SKM-1 (cell line): ENCODE results near the gene NECAB2.

Experiments
- DNase-seq: peaks from one replicate; lab custom pipeline; 2025; ENCODE audit not compliant: unreplicated experiment; lab: John Stamatoyannopoulos, UW

NECAB2 gene

DNA sequence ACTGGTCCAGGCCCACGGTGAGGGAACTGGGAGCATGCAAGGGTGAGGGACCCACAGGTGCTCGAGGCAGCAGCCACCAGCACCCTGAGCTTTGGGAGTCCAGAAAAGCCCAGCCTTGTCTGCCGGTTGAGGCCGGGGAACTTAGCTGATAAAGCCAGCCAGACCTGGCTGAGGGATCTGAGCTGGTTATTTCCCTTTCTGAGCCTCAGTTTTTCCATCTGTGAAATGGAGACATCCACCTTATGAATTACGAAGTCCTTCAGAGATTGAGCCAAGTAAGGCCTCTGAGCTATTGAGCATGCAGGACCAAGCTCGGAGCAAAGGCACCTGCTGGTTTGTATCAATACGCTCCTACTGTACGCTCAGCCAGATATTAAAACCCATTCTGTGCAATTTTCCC lies 13.8 kb downstream of the NECAB2 start:
- DNase-seq, result no peak

DNA sequence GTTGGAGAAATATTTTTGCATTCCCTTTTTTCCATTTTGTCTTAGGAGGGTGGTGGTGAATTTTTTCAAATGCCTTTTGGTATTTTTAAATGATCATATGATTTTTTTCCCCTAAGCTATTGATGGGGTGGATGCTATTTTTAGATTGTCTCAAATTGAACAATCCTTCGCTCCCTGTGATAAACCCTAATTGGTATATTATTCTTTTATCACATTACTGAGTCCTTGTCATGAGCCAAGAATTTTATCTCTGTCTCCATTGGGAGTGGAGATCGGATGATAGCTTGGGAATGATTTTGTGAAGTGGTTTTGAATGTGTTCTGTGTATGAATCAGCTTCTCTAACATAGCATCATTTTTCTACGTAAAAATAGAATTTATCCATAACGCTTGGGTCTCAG lies 15.4 kb downstream of the NECAB2 start:
- DNase-seq, result no peak

DNA sequence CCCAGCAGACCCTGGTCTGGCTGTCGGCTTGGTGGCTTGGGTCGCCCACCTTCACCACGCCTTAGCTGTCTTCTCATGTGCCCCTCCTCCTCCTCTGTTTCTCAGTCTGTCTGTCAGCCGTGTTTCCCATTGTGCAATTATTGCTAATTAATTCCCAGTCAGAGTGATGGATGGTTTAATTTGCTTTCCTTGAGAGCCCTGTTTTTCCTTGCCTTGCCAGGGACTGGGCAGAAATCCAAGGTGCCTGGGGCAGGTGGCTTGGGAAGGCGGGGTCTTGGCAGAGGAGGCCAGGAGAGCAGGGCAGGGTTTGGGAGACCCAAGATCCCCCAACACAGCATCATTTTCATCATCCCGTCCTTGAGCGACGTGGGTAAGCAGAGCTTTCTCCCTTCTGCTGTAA lies 21.3 kb downstream of the NECAB2 start:
- DNase-seq, result no peak

DNA sequence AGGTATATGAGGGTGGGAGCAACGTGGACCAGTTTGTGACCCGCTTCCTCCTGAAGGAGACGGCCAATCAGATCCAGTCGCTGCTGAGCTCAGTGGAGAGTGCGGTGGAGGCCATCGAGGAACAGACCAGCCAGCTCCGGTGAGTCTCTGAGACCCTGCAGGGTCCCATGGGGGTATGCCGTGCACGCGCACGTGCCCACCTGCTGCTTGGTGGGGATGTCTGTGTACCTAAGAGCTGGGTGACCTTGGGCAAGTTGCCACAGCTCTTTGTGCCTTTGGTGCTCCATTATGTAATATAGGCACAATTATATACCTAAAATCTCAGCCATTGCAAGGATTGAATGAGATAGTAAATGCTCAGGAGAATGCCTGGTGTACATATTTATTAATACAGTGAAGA lies 22.4 kb downstream of the NECAB2 start:
- no peak for DNase-seq

DNA sequence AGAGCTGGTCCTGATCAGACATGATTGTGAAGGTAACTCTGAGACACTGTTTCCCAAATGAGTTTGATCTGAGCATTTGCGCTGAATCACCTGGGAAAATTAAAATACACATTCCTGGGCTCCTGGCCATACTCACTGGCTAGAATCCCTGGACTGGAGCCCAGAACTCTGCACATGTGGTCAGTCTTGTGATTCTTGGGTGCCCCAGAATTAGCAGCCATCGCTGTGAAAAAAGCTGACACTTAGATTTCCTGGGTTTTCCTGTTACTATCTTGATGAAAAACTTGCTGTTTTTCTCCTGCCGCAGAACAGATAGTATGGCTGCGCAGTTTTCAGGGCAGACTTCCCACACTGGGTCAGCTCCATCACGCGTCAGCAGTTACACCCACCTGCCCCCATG lies 24.6 kb downstream of the NECAB2 start:
- DNase-seq, result no peak

DNA sequence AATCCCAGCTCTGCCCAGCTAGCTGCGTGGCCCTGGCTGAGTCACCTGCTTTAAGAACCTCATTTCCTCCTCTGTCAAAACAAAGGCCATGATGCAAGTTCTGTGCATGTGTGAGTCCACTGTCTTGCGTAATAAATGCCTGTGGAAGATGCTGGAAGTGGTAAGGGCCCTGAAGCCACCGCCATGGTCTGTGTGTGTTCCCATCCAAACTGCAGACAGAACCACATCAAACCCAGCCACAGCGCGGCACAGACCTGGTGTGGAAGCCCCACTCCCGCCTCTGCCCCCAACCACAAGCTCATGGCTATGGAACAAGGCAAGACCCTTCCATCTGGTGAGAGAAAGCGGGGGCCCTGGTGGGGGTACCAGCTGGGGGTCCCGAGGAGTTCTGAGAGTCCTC lies 26.0 kb downstream of the NECAB2 start:
- peak; percentile 91 for DNase-seq

DNA sequence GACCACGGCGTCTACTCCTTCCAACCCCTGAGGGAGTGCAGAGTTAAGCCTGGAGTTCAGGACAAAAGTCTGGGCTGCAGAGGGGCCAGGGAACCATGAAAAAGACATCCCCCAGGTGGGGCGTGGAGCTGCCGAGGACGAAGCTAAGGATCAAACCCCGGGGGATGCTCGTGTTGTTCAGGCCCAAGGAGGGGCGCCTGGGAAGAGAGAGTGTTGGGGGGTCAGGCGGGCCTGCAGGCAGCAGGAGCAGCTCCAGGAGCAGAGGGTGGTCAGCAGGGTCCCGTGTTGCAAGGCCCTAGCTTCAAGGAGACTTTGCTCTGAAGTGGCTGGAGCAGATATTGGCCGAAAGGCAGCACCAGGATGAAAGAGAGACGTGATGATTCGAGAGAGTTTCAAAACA lies 26.7 kb downstream of the NECAB2 start:
- DNase-seq, result no peak

DNA sequence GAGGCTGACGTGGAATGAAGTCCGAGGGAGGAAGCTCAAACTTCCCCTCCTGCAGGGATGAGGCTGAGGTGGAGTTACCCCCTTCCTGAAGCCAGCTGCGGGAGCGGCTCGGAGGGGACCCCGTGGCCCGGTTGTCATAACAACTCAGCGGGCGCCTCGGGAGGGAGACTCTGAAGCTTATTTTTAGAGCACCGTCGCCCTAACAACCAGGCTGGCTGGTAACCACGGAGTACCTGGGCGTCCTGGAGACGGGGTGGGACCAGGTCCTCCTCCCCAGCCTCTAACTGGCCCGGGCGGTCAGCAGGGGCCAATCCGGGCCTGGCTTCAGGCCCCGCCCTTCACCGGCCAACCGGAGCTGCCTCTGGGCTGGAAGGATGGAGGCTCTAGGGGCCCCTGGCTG lies 27.7 kb downstream of the NECAB2 start:
- no peak for DNase-seq

DNA sequence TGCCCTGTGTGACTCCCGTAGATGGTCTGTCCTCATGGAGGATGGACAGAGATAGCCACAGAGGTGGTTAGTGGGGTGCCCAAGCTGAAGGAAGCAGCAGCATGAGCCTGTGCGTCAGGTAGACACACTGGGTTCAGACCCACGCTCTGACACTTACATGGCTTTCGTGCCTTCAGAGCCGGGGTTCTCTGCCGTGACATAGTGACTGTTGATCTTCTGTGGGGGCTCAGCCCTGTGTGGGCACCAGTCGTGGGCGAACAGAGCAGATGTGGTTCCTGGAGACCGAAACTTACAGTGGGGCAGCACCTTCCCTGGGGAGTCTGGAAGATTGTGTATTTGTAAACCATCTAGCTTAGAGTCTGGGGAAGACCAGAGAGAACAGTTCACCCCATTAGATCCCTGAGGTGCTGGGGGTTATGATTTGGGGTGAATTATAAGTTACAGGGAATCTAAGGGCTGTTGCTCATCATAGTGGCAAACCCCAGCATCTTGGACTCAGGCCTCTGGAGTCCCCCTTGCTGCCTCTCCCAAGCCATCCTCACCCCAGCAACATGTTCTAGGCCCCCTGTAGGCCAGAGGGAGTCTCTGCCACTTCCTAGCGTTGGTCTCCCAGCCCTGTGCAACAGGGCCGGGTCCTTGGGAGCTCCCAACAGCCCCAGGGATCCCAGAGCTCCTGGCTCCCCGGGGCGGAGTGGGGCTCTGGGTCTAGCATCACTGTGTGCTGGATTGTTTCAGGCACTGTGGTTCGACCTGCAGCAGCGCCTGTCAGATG lies 28.6 kb downstream of the NECAB2 start:
- DNase-seq, result no peak

DNA sequence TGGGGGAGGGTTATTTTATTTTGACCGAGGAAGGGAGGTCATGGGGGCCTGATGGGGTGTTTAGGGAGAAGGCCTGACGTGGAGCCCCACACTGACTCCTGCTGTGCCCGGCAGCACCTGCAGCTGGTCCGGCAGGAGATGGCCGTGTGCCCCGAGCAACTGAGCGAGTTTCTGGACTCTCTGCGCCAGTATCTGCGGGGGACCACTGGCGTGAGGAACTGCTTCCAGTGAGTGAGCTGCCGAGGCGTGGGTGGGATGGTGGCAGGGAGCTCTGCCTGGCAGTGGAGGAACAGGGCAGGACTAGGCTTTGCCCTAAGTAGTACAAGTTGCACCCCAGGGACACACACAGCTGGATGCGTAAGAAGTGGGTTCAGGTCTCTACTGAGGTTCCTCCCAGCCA lies 30.0 kb downstream of the NECAB2 start:
- DNase-seq, result no peak

DNA sequence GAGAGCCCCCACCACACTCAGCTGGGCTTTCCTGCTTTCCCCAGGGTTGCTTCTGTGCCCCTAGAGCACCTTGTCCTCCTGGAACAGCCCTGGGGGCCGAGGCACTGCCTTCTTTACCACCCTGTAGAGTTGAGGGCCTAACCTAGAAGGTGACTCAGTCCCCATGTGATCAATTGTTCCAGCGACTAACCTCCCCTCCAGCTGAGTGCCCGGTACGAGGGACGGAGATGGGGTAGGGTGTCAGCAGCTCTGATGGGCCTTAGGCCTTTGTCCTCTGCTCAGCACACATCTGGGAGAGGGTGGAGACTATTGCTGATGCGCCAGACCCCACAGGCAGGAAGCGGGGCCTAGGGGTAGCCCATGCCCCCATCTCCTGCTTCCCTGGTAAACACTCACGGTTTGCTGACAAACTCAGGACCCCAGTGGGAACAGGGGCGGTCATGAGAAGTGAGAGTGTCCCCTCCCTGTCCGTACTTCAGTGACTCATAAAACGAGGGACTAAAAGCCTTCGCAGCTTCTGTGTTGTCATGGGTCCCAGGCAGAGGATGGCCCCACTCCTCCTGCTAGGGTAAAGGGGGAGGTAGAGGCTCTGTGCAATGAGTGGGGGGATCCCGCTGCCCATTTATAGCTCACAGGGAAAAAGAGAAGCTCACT lies 33.1 kb downstream of the NECAB2 start:
- DNase-seq, result no peak

DNA sequence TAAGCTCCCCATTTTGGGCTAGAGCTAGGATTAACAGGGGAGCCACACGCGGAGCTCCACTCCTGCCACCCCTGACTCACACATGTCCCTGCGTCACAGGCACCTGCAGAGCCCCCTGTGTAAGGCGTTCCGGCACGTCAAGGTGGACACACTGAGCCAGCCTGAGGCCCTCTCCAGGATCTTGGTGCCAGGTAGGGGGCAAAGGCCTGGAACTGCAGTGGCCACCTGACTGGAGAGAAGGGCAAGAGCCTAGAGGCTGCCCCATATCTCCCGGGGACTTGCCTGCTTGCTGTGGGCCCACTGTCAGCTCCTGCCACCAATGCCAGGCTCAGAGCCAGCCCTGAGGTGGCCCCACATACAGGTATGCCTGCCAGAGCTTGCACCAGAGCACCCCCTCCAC lies 33.7 kb downstream of the NECAB2 start:
- DNase-seq, result no peak

DNA sequence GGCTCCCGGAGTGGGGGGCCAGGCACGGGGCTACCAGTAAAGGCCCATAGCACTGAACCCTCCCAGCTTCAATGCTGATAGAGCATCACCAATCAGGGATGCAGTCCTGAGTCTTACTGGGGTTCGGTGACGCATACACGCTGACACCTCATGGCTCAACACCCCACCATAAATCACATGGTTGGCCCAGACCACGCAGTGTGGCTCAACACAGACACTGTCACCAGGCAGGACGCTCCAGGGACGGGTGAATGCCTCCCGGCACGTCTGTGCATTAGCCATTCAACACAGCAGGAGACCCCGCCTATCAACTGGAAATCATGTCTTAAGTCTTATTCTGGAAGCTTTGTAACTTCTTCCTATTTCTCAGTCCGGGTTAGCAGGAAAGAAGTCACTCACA lies 35.0 kb downstream of the NECAB2 start:
- DNase-seq, result no peak

DNA sequence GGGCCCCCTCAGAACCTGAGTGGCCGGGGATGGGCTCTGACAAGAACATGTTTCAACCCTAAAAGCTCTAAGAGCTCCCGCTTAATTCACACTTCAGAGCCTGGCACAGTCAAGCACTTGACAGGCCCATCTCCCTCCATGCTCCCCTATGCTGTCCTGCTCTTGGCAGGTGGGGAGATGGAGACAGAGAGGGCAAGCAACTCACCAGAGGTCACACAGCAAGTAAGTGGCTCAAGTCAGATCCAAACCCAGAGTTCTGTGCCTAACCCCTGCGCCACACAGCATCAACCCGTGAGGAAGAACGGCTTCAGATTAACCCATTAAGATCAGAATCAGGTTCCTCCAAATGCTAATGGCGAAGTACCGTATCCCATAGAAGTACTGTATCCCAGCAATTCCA lies 36.4 kb downstream of the NECAB2 start:
- no peak for DNase-seq

DNA sequence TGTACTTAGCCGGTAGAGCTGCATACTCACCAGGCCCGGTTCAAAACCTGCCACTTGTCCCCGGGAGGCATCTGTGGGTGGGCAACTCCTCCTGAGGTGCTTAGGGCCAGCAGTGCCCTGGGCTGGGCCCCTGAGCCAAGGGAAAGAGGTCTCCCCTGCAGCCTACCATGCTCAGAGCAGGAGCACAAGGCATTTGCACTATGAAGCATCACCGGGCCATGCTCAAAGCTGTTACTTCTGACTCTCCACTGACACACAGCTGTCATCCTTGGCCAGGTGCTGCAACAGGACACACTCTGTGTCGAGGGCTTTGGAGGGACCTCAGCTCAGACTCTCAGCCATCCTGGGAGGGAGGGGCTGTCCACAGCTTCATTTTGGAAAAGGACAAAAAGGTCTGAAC lies 37.3 kb downstream of the NECAB2 start:
- no peak for DNase-seq

DNA sequence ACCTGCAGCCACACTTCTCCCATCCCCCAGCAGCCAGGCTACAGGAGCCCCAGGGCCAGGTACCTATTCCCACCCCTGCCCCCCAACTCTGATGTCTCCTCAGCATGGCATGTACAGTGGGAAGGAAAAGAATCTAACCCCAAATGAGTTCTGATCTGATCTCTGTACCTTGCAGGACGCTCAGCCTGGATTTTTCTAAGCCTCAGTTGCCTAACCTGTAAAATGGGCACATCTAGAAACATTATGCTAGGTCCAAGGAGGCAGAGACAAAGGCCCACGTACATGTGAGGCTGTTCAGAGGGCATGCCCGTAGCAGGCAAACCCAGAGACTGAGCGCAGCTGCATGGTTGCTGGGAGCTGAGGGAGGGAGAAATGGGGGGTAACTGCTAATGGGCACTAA lies 39.5 kb downstream of the NECAB2 start:
- no peak for DNase-seq

DNA sequence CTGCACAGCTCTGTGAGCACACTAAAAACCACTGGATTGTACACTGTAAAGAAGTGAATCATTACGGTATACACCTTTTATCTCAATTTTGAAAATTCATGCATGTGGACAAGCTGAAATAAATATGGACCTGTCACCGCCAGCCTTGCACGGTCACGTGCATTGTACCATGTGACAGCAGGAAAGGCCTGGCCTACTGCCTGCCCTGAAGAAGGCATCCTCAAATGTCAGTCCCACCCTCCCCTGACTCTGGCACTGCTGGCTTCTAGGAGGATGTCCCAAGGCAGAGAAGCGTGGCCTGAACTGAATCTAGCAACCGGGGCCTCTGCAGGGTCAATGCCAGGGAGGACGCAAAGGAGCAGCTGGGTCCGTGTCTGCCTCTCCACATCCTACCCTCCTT lies 39.9 kb downstream of the NECAB2 start:
- DNase-seq, result no peak

DNA sequence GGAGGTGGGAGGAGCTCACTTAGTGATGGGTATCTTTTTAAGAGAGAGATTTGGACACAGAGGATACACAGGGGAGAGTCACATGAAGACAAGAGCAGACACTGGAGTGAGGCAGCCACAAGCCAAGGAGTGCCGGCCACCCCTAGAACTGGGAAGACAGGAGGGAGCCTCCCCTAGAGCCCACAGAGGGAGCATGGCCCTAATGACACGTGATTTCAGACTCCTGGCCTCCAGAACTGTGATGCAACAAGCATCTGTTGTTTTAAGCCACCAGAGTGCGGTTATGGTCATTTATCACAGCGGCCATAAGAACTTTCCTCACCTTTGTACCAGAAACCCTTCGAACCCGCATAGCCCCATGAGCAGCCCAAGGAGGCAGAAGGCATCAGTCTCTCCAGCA lies 41.2 kb downstream of the NECAB2 start:
- DNase-seq, result no peak

DNA sequence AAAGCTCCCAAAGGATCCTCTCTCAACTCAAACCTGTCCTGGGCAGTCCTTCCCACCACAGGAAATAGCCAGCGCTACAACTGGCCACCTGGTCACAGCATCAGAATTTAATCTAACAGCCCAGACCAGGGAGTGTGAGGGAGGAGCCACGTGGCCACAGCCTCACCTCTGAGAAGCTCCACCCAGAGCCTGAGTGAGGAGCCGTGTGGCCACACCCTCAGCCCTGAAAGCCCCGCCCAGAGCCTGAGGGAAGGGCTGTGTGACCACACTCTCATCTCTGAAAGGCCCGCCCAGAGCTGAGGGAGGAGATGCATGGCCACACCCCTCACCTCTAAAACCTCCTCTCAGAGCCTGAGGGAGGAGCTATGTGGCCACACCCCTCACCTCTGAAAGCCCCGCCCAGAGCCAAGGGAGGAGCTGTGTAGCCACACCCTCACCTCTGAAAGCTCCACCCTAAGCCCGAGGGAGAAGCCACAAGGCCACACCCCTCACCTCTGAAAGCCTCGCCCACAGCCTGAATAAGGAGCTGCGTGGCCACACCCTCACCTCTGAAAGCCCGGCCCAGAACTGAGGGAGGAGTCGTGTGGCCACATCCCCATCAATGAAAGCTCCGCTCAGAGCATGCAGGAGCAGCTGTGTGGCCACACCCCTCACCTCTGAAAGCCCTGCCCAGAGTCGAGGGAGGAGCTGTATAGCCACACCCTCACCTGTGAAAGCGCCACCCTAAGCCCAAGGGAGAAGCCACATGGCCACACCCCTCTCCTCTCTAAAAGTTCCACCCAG lies 45.9 kb downstream of the NECAB2 start:
- peak; percentile 91 for DNase-seq

DNA sequence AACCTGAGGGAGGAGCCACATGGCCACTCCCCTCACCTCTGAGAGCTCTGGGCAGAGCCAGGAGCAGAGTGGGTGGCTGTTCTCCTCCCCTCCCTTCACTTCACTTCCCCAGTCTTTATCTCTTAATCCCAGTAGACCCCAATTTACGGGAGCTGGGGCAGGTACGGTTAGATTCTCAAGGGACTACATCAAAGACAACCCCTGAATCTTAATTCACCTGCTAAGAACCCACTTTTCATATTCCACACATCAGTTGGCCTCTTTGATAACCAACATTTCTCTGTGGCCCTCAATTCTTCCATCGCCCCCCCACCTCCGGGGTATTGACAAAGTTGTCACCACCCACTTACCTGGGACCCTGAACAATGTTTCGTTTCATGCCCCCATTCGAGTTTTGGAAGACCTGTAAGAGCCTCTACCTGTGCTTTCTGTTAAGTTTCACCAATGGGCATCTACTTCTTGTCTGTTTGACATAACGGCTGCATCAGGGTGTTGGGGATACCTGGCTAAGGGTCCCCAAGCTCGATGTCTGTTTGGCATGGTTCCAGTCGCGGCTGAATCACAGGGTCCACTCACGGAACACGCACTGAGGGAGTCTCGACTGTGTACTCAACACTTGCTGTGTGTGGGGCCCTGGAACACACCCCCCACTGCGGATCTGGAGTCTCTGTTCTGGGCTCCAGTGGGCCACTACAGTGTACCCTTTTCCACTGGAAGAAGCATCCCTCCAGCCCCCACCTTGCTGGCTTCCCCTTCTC lies 46.7 kb downstream of the NECAB2 start:
- DNase-seq, result no peak

DNA sequence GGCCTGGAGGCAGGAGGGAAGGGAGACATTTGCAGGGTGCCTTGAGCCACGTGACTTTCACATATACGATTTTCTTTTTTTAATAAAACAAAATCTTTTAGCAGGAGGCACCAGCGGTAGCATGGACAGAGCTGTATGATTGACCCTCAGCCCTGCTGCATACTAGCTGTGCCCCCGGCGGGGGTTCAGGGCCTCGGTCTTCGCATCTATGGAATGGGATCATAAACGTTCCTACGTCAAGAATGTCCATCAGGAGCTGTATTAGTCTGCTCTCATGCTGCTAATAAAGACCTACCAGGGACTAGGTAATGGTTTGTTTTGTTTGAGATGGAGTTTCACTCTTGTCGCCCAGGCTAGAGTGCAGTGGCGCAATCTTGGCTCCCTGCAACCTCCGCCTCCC lies 47.4 kb downstream of the NECAB2 start:
- no peak for DNase-seq
